Measurements from ENCODE around the gene PQBP1.

The PQBP1 gene

DNA sequence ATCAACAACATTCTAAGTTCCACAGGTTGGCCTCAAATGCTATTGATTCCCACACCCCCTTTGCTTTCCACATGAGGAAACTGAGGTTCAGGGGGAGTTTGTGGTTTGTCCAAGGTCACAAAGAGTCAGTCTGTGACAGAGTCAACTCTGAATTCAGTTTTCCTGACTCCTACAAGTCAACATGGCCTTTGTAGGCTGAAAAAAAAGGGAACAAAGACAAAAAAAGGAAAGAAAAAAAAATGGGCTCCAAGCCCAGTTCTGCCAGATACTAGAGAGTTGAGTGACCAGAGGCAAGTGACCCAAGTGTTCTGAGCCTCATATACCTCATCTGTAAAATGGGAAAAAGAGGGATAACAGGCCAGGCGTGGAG lies 37.6 kb downstream of the PQBP1 start:
- no peak for DNase-seq (ENCODE audit: low read depth)
- H3K4me3 ChIP-seq (ENCODE audit: control insufficient read depth, low read depth, low read length) = no peak overlapping the region
- TF ChIP-seq CTCF (conservative IDR thresholded peaks at IDR 0.05; ENCODE audit: control insufficient read depth, insufficient read depth, low read depth, low read length) = no peak

DNA sequence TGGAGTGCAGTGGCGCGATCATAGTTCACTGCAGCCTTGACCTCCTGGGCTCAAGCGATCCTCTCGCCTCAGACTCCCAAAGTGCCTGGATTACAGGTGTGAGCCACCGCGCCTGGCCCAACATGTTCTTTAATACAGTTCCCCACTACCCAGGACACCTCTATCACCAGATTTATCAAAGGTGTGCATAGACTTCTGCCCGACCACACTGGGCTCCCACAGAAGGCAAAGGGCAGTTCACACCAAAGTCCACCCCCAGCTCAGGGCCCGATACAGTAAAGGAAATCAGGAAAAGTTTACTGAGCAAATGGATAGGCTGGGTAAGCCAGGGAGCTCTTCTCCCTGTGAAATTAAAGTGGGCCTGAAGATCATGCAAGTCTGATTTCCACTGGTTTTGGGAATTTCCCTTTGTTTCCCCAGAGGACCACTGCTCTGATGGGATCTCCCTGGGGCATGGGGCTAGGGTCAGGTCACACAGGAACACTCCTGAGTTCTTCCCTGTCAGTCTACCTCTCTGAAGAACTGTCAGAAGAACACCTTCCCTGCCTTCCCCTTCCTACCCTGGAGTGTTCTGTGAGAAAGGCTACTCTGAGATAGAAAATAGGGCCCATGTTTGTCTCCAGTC lies 38.8 kb downstream of the PQBP1 start:
- TF ChIP-seq CTCF (conservative IDR thresholded peaks at IDR 0.05; ENCODE audit: control insufficient read depth, insufficient read depth, low read depth, low read length) = no peak
- no peak for DNase-seq (ENCODE audit: low read depth)
- H3K4me3 ChIP-seq (ENCODE audit: control insufficient read depth, low read depth, low read length) = no peak overlapping the region

DNA sequence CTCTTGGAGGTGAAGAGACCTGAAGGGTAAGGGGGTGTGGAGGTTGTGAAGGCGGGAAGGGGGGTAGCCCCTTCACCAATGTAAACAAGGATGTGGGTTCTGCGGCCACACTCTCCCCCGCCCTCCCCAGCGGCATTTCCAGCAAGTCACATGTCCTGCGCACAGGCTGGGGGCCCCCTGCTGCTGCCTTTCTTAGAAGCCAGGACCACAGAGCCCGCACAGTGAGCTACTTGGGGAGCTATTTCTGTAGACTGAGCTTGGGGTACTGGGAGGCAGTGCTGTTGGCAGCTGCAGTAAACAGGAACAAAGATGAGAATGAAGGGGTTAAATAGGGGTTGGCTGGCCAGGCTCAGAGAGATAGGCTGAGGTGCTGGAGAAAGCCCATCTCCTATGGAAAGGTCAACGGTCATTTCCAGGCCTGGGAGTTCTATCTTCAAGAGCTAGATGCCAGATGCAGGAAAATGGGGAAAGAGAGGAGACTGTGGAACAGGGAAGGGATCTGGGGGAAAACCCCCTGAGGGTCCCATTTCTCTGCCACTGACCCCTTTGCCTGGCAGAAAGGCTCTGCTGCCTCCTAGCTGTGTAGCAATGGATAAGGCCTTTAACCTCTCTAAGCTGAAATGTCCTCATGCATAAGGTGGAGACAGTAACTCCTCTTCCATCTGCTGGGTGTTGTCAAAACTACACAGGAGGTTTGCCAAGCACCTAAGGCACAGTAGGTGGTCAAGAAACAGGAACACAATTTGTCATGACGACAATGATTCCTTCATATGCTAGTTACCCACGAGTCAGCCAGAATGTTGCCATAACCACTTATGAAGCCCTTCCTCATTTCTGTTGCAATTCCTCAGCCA lies 39.6 kb downstream of the PQBP1 start:
- DNase-seq (ENCODE audit: low read depth) = peak; percentile 23
- H3K4me3 ChIP-seq (ENCODE audit: control insufficient read depth, low read depth, low read length) = no peak overlapping the region
- no peak for TF ChIP-seq CTCF (conservative IDR thresholded peaks at IDR 0.05; ENCODE audit: control insufficient read depth, insufficient read depth, low read depth, low read length)

GRCh38 chrX:48938721-48939425 lies 41.1 kb downstream of the PQBP1 start:
- no peak for TF ChIP-seq CTCF (conservative IDR thresholded peaks at IDR 0.05; ENCODE audit: control insufficient read depth, insufficient read depth, low read depth, low read length)
- no peak overlapping the region for H3K4me3 ChIP-seq (ENCODE audit: control insufficient read depth, low read depth, low read length)
- DNase-seq (ENCODE audit: low read depth) = no peak

- no peak for DNase-seq (ENCODE audit: low read depth)
- H3K4me3 ChIP-seq (ENCODE audit: control insufficient read depth, low read depth, low read length) = no peak overlapping the region
- no peak for TF ChIP-seq CTCF (conservative IDR thresholded peaks at IDR 0.05; ENCODE audit: control insufficient read depth, insufficient read depth, low read depth, low read length)
Measured at GRCh38 chrX:48939524-48940228, 41.9 kb downstream of the PQBP1 start.

DNA sequence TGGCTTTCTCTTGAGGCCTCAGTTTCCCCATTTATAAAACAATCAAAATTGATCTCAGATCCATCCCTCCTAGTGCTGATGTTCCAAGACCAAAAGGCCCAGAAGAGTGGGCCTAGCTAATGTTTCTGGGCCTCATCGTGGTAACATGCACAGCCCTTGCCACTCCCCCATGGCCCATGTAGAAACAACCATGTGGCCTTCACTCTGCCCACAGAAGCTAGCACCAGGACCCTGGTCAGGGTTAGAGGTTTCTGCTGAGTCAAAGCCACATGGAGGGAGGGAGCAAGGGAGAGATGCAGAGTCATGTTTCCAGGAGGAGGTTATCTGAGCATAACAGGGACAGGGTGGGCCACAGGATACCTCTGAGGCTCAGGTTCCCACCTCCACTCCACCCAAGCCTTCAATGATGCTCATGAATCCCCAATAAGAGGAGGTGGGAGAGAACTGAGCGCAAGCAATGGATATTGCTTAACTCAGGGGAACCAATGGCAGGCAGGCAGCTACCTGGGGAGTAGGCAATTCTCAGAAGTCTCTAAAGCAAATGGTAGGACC lies 42.8 kb downstream of the PQBP1 start:
- H3K4me3 ChIP-seq (ENCODE audit: control insufficient read depth, low read depth, low read length) = no peak overlapping the region
- no peak for TF ChIP-seq CTCF (conservative IDR thresholded peaks at IDR 0.05; ENCODE audit: control insufficient read depth, insufficient read depth, low read depth, low read length)
- no peak for DNase-seq (ENCODE audit: low read depth)

All from fibroblast of mammary gland (primary cell).